Measurements from ENCODE around the gene CTR9. TPM values are rescaled to one million over a fixed set of nuclear protein-coding genes. Genes with fewer than 3 reads are reported as not detected.

CTR9 gene
- total RNA-seq, 2 experiments from 2014 or later = 45.3 to 47.6 TPM

- Mint-ChIP-seq H3K9me3 (no peaks in the 10 kb centered on the region), H3K27ac (no peak overlapping the region), H3K36me3 (no peaks in the 10 kb centered on the region), H3K4me1 (peaks cover 16% of the 10 kb centered on the region), H3K4me3 (no peak overlapping the region), H3K27me3 (peaks cover 39% of the 10 kb centered on the region)
- POLR2A ChIA-PET = no interaction called here
- DNase-seq = no peak
- no peak for ATAC-seq (ENCODE audit: low read depth)
These were observed 23.7 kb upstream of the CTR9 start for GRCh38 chr11:10727146-10727851.

- H3K27ac Mint-ChIP-seq = no peak overlapping the region
- no peaks in the 10 kb centered on the region for H3K9me3 Mint-ChIP-seq
- DNase-seq (no peak), ATAC-seq (ENCODE audit: low read depth) (no peak)
- H3K36me3 Mint-ChIP-seq = no peaks in the 10 kb centered on the region
- POLR2A ChIA-PET = no interaction called here
- peaks cover 36% of the 10 kb centered on the region for H3K27me3 Mint-ChIP-seq
- H3K4me1 Mint-ChIP-seq = peaks cover 16% of the 10 kb centered on the region
- no peak overlapping the region for H3K4me3 Mint-ChIP-seq
These were observed 22.9 kb upstream of the CTR9 start for GRCh38 chr11:10728154-10728553.

GRCh38 chr11:10728789-10729472 is 22.1 kb upstream of the CTR9 start:
- Mint-ChIP-seq H3K36me3 (no peaks in the 10 kb centered on the region), H3K27me3 (peaks cover 37% of the 10 kb centered on the region), H3K4me1 (peaks cover 16% of the 10 kb centered on the region), H3K4me3 (no peak overlapping the region), H3K9me3 (no peaks in the 10 kb centered on the region), H3K27ac (no peak overlapping the region)
- ATAC-seq (ENCODE audit: low read depth) (no peak), DNase-seq (no peak)
- POLR2A ChIA-PET = no interaction called here

- peaks cover 15% of the 10 kb centered on the region for H3K4me1 Mint-ChIP-seq
- no peaks in the 10 kb centered on the region for H3K36me3 Mint-ChIP-seq
- no peak for DNase-seq
- no peaks in the 10 kb centered on the region for H3K9me3 Mint-ChIP-seq
- H3K27me3 Mint-ChIP-seq = peaks cover 34% of the 10 kb centered on the region
- no peak overlapping the region for H3K4me3 Mint-ChIP-seq
- ATAC-seq (ENCODE audit: low read depth) = no peak
- POLR2A ChIA-PET = no interaction called here
- no peak overlapping the region for H3K27ac Mint-ChIP-seq
These were observed 20.9 kb upstream of the CTR9 start for GRCh38 chr11:10730151-10730550.

- H3K9me3 Mint-ChIP-seq = no peaks in the 10 kb centered on the region
- no peak overlapping the region for H3K4me3 Mint-ChIP-seq
- ATAC-seq (ENCODE audit: low read depth) (no peak), DNase-seq (no peak)
- H3K36me3 Mint-ChIP-seq = no peaks in the 10 kb centered on the region
- peaks cover 12% of the 10 kb centered on the region for H3K4me1 Mint-ChIP-seq
- no peak overlapping the region for H3K27ac Mint-ChIP-seq
- peaks cover 32% of the 10 kb centered on the region for H3K27me3 Mint-ChIP-seq
- POLR2A ChIA-PET = interaction anchor here (0.7 kb wide), 1 partner anchor 200 kb away, joined by 4 read pairs; no protein-coding TSS in a partner anchor
These were observed 19.9 kb upstream of the CTR9 start for GRCh38 chr11:10731064-10731680.

- no peak overlapping the region for H3K27ac Mint-ChIP-seq
- ATAC-seq (ENCODE audit: low read depth) = peak; percentile 99
- peak; percentile 92 for DNase-seq
- H3K27me3 Mint-ChIP-seq = peaks cover 19% of the 10 kb centered on the region
- no peaks in the 10 kb centered on the region for H3K9me3 Mint-ChIP-seq
- POLR2A ChIA-PET = no interaction called here
- no peaks in the 10 kb centered on the region for H3K36me3 Mint-ChIP-seq
- peak overlapping the region; percentile 60 for H3K4me3 Mint-ChIP-seq
- peaks cover 9% of the 10 kb centered on the region for H3K4me1 Mint-ChIP-seq
These were observed 15.3 kb upstream of the CTR9 start for GRCh38 chr11:10735481-10736475.

- Mint-ChIP-seq H3K4me1 (peaks cover 23% of the 10 kb centered on the region), H3K27ac (peak overlapping the region; percentile 39), H3K4me3 (peak overlapping the region; percentile 61), H3K9me3 (no peaks in the 10 kb centered on the region), H3K36me3 (no peaks in the 10 kb centered on the region), H3K27me3 (peaks cover under 1% of the 10 kb centered on the region)
- DNase-seq (no peak), ATAC-seq (ENCODE audit: low read depth) (peak; percentile 75)
- POLR2A ChIA-PET = no interaction called here
These were observed 8.4 kb upstream of the CTR9 start for GRCh38 chr11:10742460-10743208.

- H3K9me3 Mint-ChIP-seq = no peaks in the 10 kb centered on the region
- ATAC-seq (ENCODE audit: low read depth) (peak; percentile 44), DNase-seq (peak; percentile 64)
- peaks cover 29% of the 10 kb centered on the region for H3K4me1 Mint-ChIP-seq
- H3K27me3 Mint-ChIP-seq = no peaks in the 10 kb centered on the region
- peak overlapping the region; percentile 71 for H3K27ac Mint-ChIP-seq
- peak overlapping the region; percentile 63 for H3K4me3 Mint-ChIP-seq
- POLR2A ChIA-PET = no interaction called here
- no peaks in the 10 kb centered on the region for H3K36me3 Mint-ChIP-seq
These were observed 7.6 kb upstream of the CTR9 start for GRCh38 chr11:10743354-10744000.

GRCh38 chr11:10744206-10744605 is 6.8 kb upstream of the CTR9 start:
- Mint-ChIP-seq H3K27me3 (no peaks in the 10 kb centered on the region), H3K36me3 (no peaks in the 10 kb centered on the region), H3K27ac (no peak overlapping the region), H3K4me1 (peaks cover 34% of the 10 kb centered on the region), H3K9me3 (no peaks in the 10 kb centered on the region), H3K4me3 (no peak overlapping the region)
- POLR2A ChIA-PET = no interaction called here
- DNase-seq (no peak), ATAC-seq (ENCODE audit: low read depth) (no peak)

GRCh38 chr11:10746871-10747270 is 4.2 kb upstream of the CTR9 start:
- peaks cover 2% of the 10 kb centered on the region for H3K36me3 Mint-ChIP-seq
- peaks cover 40% of the 10 kb centered on the region for H3K4me1 Mint-ChIP-seq
- H3K4me3 Mint-ChIP-seq = no peak overlapping the region
- ATAC-seq (ENCODE audit: low read depth) = no peak
- no peak for DNase-seq
- no peaks in the 10 kb centered on the region for H3K27me3 Mint-ChIP-seq
- no peak overlapping the region for H3K27ac Mint-ChIP-seq
- POLR2A ChIA-PET = no interaction called here
- H3K9me3 Mint-ChIP-seq = no peaks in the 10 kb centered on the region

- peaks cover 37% of the 10 kb centered on the region for H3K4me1 Mint-ChIP-seq
- H3K36me3 Mint-ChIP-seq = peaks cover 4% of the 10 kb centered on the region
- H3K27ac Mint-ChIP-seq = no peak overlapping the region
- POLR2A ChIA-PET = no interaction called here
- DNase-seq = no peak
- no peak overlapping the region for H3K4me3 Mint-ChIP-seq
- ATAC-seq (ENCODE audit: low read depth) = no peak
- H3K9me3 Mint-ChIP-seq = no peaks in the 10 kb centered on the region
- H3K27me3 Mint-ChIP-seq = no peaks in the 10 kb centered on the region
These were observed 3.3 kb upstream of the CTR9 start for GRCh38 chr11:10747733-10748132.

GRCh38 chr11:10749476-10749875 is 1.6 kb upstream of the CTR9 start:
- no peak overlapping the region for H3K27ac Mint-ChIP-seq

More at GRCh38 chr11:10749476-10749875, 1.6 kb upstream of the CTR9 start:
- H3K36me3 Mint-ChIP-seq = peaks cover 4% of the 10 kb centered on the region
- H3K9me3 Mint-ChIP-seq = no peaks in the 10 kb centered on the region
- POLR2A ChIA-PET = interaction anchor here (1.0 kb wide), 1 partner anchor 60 kb away, joined by 4 read pairs; the partner anchor contains the start of gene EIF4G2
- DNase-seq = no peak
- H3K4me1 Mint-ChIP-seq = peaks cover 23% of the 10 kb centered on the region
- H3K4me3 Mint-ChIP-seq = peak overlapping the region; percentile 15
- H3K27me3 Mint-ChIP-seq = no peaks in the 10 kb centered on the region
- ATAC-seq (ENCODE audit: low read depth) = no peak
